GM19238 (cell line): Measurements from ENCODE around the gene CACNG1.
"Not testable (repeated sequence)": the region's sequence is repeated elsewhere in the genome, so short reads cannot be mapped to it uniquely, and the experiment has no call there.

ENCODE experiments used
- DNase-seq: peaks from one replicate; pipeline ENCODE4 v3.0.0; 2011; ENCODE audit warnings: low spot score; ENCODE audit not compliant: insufficient read length

Gene CACNG1

DNA sequence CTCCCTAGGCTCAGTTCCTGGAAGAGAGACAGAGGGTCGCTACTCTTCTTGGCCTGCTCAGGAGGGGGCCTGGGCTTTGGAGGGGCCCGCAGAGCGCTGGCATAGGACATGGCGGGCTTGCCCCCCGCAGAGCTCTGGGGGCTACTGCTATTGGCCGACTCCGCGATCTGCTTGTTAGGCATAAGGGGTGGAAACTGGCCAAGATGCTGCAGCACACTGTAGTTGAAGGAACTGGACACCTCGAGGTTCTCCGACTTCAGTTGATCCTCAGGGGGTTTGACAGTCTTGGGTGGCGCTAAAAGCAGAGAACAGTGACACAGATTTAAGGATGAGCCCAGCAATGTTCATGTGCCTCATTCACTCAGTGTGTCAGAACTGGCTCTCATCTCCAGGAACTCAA lies 33.9 kb downstream of the CACNG1 start:
- no peak for DNase-seq

DNA sequence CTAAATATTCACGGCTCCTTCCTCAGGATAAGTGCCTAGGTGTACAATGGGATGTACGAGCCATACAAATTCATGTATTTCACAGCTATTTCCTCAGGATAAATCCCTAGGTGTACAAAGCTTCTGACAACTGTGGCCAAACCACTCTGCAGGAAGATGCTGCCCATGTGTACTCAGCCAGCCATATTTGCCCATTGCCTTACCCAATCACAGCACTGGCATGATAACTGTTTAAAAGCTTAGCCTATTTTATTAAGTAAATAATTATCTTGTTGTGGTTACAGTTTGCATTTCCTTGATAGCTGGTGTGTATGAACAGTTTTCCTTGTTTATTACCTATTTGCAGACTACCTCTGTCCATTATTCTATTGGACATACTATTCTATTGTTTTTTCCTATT lies 35.1 kb downstream of the CACNG1 start:
- no peak for DNase-seq

DNA sequence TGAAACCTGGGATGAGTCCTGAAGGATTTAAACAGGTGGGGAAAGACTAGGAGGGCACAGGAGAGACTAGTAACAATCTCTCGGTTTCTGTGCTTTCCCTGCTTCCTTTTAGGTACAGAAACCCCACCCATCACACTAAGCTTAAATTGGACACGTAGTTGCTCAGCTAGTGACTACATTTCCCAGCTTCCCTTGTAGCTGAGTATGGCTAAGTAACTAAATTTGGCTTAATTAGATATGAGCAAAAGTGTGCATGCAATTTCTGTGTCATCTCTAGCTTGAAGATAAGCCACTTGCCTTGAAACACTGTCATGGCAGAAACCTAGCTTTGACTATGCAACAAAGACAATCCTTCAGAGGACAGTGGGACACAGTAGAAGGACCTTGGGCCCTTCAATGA lies 36.5 kb downstream of the CACNG1 start:
- no peak for DNase-seq

DNA sequence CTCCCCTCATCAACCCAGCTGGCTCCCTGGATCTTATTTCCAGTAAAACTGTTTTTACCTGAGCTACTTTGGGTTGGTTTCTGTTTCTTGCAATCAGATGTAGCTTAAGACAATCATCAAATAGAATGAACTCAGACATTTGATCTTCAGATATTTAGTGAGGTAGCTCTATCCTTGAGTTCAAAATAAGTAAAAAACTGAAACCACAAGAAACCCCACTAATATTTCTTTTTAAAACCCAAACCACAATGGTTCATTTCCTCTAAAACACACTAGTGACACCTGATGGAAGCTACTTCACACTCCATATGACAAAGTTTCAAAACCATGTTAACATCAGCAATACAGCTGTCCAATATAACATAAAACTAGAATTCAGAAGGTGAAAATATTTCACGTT lies 37.8 kb downstream of the CACNG1 start:
- peak; percentile 19 for DNase-seq

DNA sequence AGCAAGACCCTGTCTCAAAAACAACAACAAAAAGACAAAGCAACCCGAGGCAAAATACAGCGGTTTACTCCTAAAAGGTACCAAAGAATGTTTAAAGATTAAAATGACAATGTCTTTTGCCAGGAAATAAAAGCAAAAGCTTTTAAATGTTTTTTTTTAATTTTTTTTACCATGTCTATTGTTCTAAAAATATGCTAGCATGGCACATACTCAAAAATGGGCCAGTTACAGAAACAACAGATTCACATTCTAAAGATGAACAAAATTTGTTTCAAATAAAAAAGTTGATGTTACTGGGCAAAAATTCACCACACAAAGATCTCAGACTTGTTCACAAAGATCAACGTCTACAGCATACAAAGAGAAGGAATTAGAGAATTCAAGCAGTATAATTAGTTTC lies 41.1 kb downstream of the CACNG1 start:
- DNase-seq, result no peak

DNA sequence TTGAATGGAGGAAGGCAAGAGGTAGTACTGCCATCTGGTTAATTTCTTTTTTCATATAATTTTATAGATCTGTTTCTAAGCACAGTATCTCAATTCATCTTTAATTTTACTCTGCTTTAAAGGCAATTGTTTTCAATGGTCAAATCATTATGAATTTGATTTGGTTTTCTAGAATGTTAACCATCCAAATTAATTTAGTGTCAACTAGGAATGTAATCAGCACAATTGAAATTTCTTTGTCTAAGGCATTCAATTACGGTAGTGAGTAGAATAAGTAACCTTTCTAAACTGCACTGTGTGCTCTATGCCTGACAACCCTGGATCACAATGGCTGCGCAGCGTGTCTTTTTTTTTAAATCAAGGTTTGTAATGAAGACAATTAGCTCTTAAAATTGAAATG lies 44.3 kb downstream of the CACNG1 start:
- DNase-seq, result no peak

DNA sequence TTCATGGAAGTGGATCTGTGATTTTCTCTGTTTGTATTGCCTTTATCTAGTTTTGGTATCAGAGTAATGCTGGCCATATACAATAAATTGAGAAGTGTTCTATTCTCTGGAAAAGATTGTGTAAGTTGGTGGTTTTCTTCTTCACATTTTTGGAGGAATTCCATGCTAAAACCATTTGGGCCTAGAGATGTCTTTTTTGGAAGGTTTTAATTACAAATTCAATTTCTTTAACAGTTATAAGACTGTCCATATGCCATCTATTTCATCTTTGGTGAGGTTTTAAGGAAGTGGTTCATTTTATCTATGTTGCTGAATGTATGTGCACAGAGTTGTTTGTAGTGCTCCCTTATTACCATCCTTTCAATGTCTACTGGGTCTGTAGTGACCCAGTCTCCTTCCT lies 46.0 kb downstream of the CACNG1 start:
- DNase-seq, result no peak

DNA sequence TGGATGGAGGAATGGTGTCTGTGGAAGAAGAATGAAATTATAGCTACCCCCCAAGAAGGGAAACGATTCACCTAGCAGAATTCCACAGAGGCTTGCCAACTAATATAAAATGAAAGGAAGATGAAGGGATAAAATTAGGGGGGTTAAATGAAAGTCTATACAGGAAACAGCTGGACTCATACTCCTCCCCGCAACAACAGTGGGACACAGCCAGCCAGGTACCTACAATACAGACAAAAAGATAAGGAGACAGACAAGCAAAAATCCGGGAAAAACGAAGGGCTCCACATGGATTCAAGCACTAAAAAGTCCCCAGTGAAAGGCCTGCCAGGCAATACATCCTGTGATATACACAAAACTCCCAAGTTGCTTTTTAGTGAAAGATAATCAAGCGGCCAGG lies 47.9 kb downstream of the CACNG1 start:
- no peak for DNase-seq

DNA sequence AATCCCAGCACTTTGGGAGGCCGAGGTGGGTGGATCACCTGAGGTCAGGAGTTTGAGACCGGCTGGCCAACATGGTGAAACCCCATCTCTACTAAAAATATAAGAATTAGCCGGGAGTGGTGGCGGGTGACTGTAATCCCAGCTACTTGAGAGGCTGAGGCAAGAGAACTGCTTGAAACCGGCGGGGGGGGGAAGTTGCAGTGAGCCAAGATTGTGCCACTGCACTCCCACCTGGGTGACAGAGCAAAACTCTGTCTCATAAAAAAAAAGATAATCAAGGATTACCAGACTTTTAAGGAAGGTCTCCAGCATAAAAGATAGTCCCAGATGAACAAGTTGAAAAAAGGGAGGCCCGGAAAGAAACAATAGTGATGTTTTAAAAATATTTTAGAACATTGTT lies 48.4 kb downstream of the CACNG1 start:
- DNase-seq, result not testable (repeated sequence)

DNA sequence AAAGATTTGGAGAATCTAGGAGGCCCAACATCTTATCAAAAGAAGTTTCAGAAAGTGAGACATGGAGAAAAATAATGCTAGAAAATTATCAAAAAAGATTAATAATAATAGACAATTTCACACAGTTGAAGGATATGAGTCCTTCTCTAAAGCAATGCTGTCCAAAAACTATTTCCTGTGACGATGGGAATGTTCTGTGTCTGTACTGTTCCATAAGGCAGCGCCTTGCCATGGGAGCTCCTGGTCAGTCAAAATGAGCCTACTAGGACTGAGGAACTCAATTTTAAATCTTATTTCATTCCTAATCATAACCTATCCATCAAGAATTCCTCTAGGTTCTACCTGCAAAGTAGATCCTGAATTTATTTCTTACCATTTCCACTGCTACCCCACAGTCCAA lies 49.0 kb downstream of the CACNG1 start:
- DNase-seq, result no peak

DNA sequence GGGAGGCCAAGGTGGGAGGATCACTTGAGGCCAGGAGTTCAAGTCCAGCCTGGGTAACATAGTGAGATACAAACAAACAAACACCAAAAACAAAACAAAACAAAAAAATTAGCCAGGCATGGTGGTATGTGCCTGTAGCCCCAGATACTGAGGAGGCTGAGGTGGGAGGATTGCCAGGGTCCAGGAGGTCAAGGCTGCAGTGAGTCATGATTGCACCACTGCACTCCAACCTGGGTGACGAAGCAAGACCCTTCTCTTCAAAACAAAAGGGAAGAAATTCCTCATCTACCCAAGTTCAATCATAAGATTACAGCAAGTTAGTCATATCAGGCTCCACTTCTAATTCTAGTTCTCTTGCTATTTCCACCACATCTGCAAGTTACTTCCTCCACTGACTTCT lies 50.9 kb downstream of the CACNG1 start:
- DNase-seq, result not testable (repeated sequence)

DNA sequence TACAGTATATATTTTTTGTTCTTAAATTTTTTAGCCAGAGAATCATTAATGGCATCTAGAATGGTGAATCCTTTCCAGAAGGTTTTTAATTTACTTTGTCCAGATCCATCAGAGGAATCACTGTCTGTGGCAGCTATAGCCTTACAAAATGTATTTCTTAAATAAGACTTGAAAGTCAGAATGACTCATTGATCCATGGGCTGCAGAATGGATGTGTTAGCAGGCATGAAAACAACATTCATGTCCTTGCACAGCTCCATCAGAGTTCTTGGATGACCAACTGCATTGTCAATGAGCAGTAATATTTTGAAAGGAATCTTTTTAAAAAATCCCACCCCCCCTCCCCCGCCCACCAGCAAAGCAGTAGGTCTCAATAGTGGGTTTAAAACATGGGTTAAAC lies 51.4 kb downstream of the CACNG1 start:
- no peak for DNase-seq

DNA sequence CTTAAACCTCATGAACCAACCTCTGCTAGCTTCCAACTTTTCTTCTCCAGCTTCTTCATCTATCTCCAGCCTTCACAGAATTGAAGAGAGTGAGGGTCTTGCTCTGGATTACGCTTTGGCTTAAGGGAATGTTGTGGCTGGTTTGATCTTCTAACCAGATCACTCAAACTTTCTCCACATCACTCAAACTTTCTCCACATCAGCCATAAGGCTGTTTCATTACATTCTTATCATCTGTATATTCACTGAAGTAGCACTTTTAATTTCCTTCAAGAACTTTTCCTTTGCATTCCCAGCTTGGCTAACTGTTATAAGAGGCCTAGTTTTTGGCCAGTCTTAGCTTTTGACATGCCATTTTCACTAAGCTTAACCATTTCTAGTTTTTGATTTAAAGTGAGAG lies 52.3 kb downstream of the CACNG1 start:
- DNase-seq, result no peak

DNA sequence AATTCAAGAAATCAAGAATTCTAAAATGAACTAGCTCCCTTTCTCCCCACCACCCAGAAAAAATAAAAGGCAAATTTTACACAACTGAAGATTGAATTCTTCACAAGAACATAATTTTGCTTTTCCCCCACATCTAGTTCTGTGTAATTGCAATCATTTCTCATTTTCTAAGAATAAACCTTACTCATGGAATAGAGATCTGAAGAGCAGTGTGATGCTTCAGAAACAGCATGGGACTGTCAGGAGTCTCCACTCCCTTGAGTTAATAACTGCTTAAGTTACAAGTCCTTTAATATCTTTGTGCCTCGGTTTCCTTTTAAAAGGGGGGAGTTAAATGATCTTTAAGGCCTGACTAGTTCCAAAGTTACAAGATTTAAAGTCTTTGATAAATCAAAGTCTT lies 53.7 kb downstream of the CACNG1 start:
- DNase-seq, result no peak

DNA sequence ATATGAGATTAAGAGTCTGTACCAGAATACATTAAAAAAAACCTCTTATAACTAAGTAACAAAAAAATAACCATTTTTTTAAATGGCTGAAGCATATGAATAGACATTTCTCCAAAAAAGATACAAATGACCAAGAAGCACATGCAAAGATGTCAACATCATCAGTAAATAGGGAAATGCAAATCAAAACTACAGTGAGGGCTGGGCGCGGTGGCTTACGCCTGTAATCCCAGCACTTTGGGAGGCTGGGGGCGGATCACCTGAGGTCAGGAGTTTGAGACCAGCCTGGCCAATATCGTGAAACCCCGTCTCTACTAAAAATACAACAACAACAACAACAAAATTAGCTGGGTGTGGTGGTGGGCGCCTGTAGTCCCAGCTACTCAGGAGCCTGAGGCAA lies 60.3 kb downstream of the CACNG1 start:
- DNase-seq, result not testable (repeated sequence)

DNA sequence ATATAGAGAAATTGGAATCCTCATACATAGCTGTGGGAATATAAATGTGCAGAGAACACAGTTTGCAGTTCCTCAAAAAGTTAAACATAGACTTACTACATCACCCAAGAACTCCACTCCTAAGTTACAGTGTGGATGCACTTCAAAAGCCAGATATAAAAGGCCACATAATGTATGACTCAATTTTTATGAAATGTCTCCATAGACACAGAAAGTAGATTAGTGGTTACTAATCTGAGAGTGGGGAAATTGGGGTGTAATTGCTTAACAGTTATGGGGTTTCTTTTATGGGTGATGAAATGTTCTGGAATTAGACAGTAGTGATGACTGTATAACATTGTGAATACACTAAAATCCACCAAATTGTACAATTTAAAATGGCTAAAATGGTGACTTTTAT lies 60.9 kb downstream of the CACNG1 start:
- no peak for DNase-seq
